A549 (cell line): Measurements from ENCODE around the gene LRIF1. TPM values are rescaled to one million over a fixed set of nuclear protein-coding genes. Genes with fewer than 3 reads are reported as not detected.

Experiments
- ATAC-seq, 2 experiments: fragments of 200-7000 bp in 1 of 2; fragments of >200 bp in 1 of 2; cut with Nextera tagmentation in 1 of 2; cut with Tn5 transposase in 1 of 2; 3 replicates each; pipeline versions ENCODE4 v1.8.0 to v1.9.1; 2018 to 2020; ENCODE audit warnings: mild to moderate bottlenecking in 1 of 2, moderate library complexity in 1 of 2
- CTCF ChIA-PET: fragments of 300-600 bp; sonication (Branson Sonifier 250); formaldehyde crosslinking; extraction: SDS; loops from one replicate; lab custom pipeline; 2021; ENCODE audit warnings: antibody characterized with exemption, inconsistent platforms; lab: Yijun Ruan, JAX
- POLR2A ChIA-PET: fragments of 350-600 bp; formaldehyde crosslinking; extraction: SDS; loops from one replicate; lab custom pipeline; 2021; ENCODE audit warnings: antibody characterized with exemption, inconsistent platforms; lab: Yijun Ruan, JAX
- DNase-seq, 2 experiments: peaks; one replicate each; pipeline versions ENCODE4 v3.0.0 to v3.0.0-alpha.2; 2011 to 2016; ENCODE audit warnings: low read depth in 1 of 2, low spot score in 1 of 2
- FAIRE-seq: peaks from 2 replicates; lab custom pipeline; 2011; peaks lifted over from hg19 to GRCh38; lab: Jason Lieb, UNC
- H3K27ac ChIP-seq, 2 experiments: fragments of >200 bp; sonication (Bioruptor Twin); formaldehyde crosslinking; 3 replicates each; pipeline ENCODE4 v1.5.1; 2016 to 2017
- H3K4me1 ChIP-seq: fragments of >200 bp; sonication (Bioruptor Twin); formaldehyde crosslinking; 3 replicates; pipeline ENCODE4 v1.6.1; 2016
- H3K4me2 ChIP-seq: fragments of >200 bp; sonication (Bioruptor Twin); formaldehyde crosslinking; 3 replicates; pipeline ENCODE4 v1.6.1; 2016
- H3K4me3 ChIP-seq: fragments of >200 bp; sonication (Bioruptor Twin); formaldehyde crosslinking; 3 replicates; pipeline ENCODE4 v1.5.1; 2016
- H3K9me3 ChIP-seq: fragments of >200 bp; sonication (Bioruptor Twin); formaldehyde crosslinking; 3 replicates; pipeline ENCODE4 v1.6.1; 2016
- CBX2 ChIP-seq: fragments of 200-600 bp; sonication (generic); IDR thresholded peaks from 2 replicates; pipeline ENCODE4 v1.6.1; 2016; ENCODE audit warnings: low read depth, mild to moderate bottlenecking, borderline replicate concordance
- CHD2 ChIP-seq: fragments of 150-350 bp; IDR thresholded peaks from 2 replicates; pipeline ENCODE4 v1.6.1; 2014; ENCODE audit warnings: low read length; ENCODE audit not compliant: partially characterized antibody
- FOXS1 ChIP-seq: fragments of 250-450 bp; sonication (Bioruptor Pico); IDR thresholded peaks from 2 replicates; pipeline ENCODE4 v1.5.0; 2020; ENCODE audit warnings: mild to moderate bottlenecking, moderate library complexity
- GATA3 ChIP-seq: IDR thresholded peaks from 2 replicates; pipeline ENCODE4 v1.6.1; 2012; ENCODE audit warnings: borderline replicate concordance
- HDAC2 ChIP-seq: fragments of 200-600 bp; sonication (generic); IDR thresholded peaks from 2 replicates; pipeline ENCODE4 v1.6.1; 2016
- HEYL ChIP-seq: fragments of 250-450 bp; sonication (Bioruptor Pico); IDR thresholded peaks from 2 replicates; pipeline ENCODE4 v1.8.0; 2021; ENCODE audit warnings: mild to moderate bottlenecking, moderate library complexity
- HOXB13 ChIP-seq: fragments of 250-450 bp; sonication (Bioruptor Pico); IDR thresholded peaks from 2 replicates; pipeline ENCODE4 v1.5.0; 2020; ENCODE audit warnings: low read depth, mild to moderate bottlenecking, moderate library complexity
- HOXB5 ChIP-seq: fragments of 250-450 bp; sonication (Bioruptor Pico); IDR thresholded peaks from 2 replicates; pipeline ENCODE4 v1.5.0; 2020; ENCODE audit warnings: mild to moderate bottlenecking, moderate library complexity
- JUN ChIP-seq, 2 experiments: fragments of >200 bp; sonication (Bioruptor Twin); formaldehyde crosslinking; IDR thresholded peaks; 2 replicates in 1 of 2; 3 replicates in 1 of 2; pipeline ENCODE4 v1.6.1; 2016 to 2017
- KDM1A ChIP-seq: fragments of 200-600 bp; sonication (generic); IDR thresholded peaks from 2 replicates; pipeline ENCODE4 v1.6.1; 2016; ENCODE audit warnings: low read depth, mild to moderate bottlenecking
- MAFK ChIP-seq: fragments of 450-650 bp; IDR thresholded peaks from 2 replicates; pipeline ENCODE4 v1.6.1; 2014; ENCODE audit not compliant: partially characterized antibody
- MAZ ChIP-seq: fragments of 150-350 bp; IDR thresholded peaks from 2 replicates; pipeline ENCODE4 v1.6.1; 2014; ENCODE audit warnings: antibody characterized with exemption, low read depth, low read length, borderline replicate concordance
- PHF8 ChIP-seq: fragments of 200-600 bp; sonication (generic); IDR thresholded peaks from 2 replicates; pipeline ENCODE4 v1.6.1; 2016; ENCODE audit warnings: low read depth, mild to moderate bottlenecking, antibody characterized with exemption, moderate library complexity, borderline replicate concordance
- POLR2A ChIP-seq: IDR thresholded peaks from 2 replicates; pipeline ENCODE4 v1.6.1; 2012; ENCODE audit warnings: mild to moderate bottlenecking, low read length
- POLR2AphosphoS2 ChIP-seq: conservative IDR thresholded peaks from 2 replicates; pipeline ENCODE4 v1.6.1; 2012; ENCODE audit warnings: low read length, improper control_type of control experiment, inconsistent platforms
- RNF2 ChIP-seq: fragments of 200-600 bp; sonication (generic); IDR thresholded peaks from 2 replicates; pipeline ENCODE4 v1.6.1; 2016; ENCODE audit warnings: low read depth, mild to moderate bottlenecking, antibody characterized with exemption, moderate library complexity, borderline replicate concordance
- TFCP2L1 ChIP-seq: fragments of 250-450 bp; sonication (Bioruptor Pico); IDR thresholded peaks from 2 replicates; pipeline ENCODE4 v1.5.0; 2021; ENCODE audit warnings: mild to moderate bottlenecking
- ZSCAN20 ChIP-seq: fragments of 250-450 bp; sonication (Bioruptor Pico); IDR thresholded peaks from 2 replicates; pipeline ENCODE4 v1.8.0; 2022; ENCODE audit warnings: mild to moderate bottlenecking, moderate library complexity
- WGBS: methylation state at CpG from one replicate; pipeline ENCODE4 v1.1.6; 2017; ENCODE audit errors: missing lambda C conversion rate; 5-methylcytosine and 5-hydroxymethylcytosine counted together
- polyA plus RNA-seq, 4 experiments: library from polyadenylated mRNA; depleted of rRNA in 3 of 4; stranded (reverse); fragments of >200 nt; fragmentation: RNase III in 1 of 4; extraction: RNeasy Plus Mini Kit Qiagen cat#74134 plus additional on column Dnase treatment in 1 of 4; gene quantifications; 2 replicates in 3 of 4; 3 replicates in 1 of 4; pipeline ENCODE4 v1.2.3, GENCODE V29; 2011 to 2017
- TF ChIP-seq, protein P1 (sequence below): fragments of >200 bp; sonication (Bioruptor Twin); formaldehyde crosslinking; IDR thresholded peaks from 3 replicates; pipeline ENCODE4 v1.6.1; 2016
- TF ChIP-seq, protein P2 (sequence below): IDR thresholded peaks from 2 replicates; pipeline ENCODE4 v1.6.1; 2012; ENCODE audit warnings: low read depth, borderline replicate concordance
- TF ChIP-seq, protein P3 (sequence below): fragments of 250-450 bp; sonication (Bioruptor Pico); IDR thresholded peaks from 2 replicates; pipeline ENCODE4 v1.5.0; 2021; ENCODE audit warnings: mild to moderate bottlenecking, moderate library complexity, borderline replicate concordance
- TF ChIP-seq, protein P4 (sequence below): IDR thresholded peaks from 2 replicates; pipeline ENCODE4 v1.6.1; 2012
- TF ChIP-seq, protein P5 (sequence below): fragments of 200-600 bp; sonication (generic); IDR thresholded peaks from 2 replicates; pipeline ENCODE4 v1.6.1; 2016; ENCODE audit warnings: antibody characterized with exemption, mild to moderate bottlenecking, moderate library complexity
- TF ChIP-seq, protein P6 (sequence below): fragments of 250-450 bp; sonication (Bioruptor Pico); IDR thresholded peaks from 2 replicates; pipeline ENCODE4 v1.5.0; 2020; ENCODE audit warnings: low read depth, mild to moderate bottlenecking, moderate library complexity

Gene LRIF1
- polyA plus RNA-seq, 2 of the 4 experiments (the other 2 are of a cell fraction), result 16.3 to 40.8 TPM

DNA sequence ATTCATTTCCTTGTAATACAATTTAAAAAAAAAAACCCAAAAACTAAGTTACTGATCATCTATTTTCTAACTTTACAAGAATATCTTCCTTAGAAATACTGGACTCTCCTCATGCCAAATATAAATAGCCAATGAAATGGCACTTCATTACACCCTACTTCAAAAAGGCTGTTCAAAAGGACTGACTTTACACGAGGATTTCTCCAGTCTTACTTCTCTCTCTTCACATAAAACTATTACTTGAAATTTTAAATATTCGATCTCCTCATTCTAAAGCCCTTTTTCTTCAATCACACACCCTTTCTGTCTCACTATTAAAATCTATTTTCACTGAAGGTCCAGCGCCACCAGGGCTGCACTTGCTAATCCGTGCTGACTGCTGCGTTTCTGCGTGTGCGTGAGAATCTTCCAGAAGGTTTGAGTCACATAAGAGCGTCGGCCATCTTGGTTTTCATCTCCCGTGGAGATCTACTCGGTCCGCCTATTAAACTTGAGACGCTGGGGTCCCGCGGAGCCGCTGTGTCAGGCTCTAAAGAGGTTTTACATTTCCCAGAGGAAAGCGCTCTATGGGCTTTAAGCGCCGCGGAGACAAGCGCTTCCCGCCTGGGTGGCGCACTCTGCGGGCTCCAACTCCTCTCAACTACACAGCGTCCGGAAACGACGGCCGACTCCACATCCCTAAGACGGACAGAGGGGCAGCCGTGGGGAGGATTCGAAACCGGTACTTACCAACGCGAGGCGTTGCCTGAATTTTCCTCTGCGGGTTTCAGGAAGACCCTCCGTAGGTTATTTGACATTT, 631 bp downstream of the LRIF1 start:
- CTCF ChIA-PET, result no interaction called here
- H3K9me3 ChIP-seq, result peaks cover 21% of the 10 kb centered on the region
- WGBS, result 6% methylated on average over 31 of the region's 38 CpGs
- TF ChIP-seq POLR2A (peak; percentile 31; the same call in 1 of the 2 replicates), ZSCAN20 (CRISPR knock-in tag) (no peak), KDM1A (no peak), HOXB13 (no peak), JUN (IDR thresholded peaks at IDR 0.05) (0 out of 5 replicates have a peak, but pooled peaks of 1 of the 2 experiments have one; percentile 11), RNF2 (no peak), MAFK (peak; percentile 51), CBX2 (no peak), HEYL (no peak), FOXS1 (CRISPR knock-in tag) (no peak)
- TF ChIP-seq, protein P1, sequence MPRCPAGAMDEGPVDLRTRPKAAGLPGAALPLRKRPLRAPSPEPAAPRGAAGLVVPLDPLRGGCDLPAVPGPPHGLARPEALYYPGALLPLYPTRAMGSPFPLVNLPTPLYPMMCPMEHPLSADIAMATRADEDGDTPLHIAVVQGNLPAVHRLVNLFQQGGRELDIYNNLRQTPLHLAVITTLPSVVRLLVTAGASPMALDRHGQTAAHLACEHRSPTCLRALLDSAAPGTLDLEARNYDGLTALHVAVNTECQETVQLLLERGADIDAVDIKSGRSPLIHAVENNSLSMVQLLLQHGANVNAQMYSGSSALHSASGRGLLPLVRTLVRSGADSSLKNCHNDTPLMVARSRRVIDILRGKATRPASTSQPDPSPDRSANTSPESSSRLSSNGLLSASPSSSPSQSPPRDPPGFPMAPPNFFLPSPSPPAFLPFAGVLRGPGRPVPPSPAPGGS, result no peak
- TF ChIP-seq, protein P2, sequence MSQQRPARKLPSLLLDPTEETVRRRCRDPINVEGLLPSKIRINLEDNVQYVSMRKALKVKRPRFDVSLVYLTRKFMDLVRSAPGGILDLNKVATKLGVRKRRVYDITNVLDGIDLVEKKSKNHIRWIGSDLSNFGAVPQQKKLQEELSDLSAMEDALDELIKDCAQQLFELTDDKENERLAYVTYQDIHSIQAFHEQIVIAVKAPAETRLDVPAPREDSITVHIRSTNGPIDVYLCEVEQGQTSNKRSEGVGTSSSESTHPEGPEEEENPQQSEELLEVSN, result peak; percentile 91
- TF ChIP-seq, protein P3, sequence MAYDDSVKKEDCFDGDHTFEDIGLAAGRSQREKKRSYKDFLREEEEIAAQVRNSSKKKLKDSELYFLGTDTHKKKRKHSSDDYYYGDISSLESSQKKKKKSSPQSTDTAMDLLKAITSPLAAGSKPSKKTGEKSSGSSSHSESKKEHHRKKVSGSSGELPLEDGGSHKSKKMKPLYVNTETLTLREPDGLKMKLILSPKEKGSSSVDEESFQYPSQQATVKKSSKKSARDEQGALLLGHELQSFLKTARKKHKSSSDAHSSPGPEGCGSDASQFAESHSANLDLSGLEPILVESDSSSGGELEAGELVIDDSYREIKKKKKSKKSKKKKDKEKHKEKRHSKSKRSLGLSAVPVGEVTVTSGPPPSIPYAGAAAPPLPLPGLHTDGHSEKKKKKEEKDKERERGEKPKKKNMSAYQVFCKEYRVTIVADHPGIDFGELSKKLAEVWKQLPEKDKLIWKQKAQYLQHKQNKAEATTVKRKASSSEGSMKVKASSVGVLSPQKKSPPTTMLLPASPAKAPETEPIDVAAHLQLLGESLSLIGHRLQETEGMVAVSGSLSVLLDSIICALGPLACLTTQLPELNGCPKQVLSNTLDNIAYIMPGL (CRISPR knock-in tag), result 0 out of 2 replicates have a peak, but pooled peaks have one; percentile 46
- TF ChIP-seq, protein P4, sequence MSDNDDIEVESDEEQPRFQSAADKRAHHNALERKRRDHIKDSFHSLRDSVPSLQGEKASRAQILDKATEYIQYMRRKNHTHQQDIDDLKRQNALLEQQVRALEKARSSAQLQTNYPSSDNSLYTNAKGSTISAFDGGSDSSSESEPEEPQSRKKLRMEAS, result peak; percentile 98
- peak overlapping the region; percentile 73 for H3K4me3 ChIP-seq
- FAIRE-seq, result no peak
- peak overlapping the region; percentile 76 for H3K4me2 ChIP-seq
- POLR2A ChIA-PET, result interaction anchor here (1.0 to 1.4 kb wide), 3 partner anchors 15 to 36 kb away, joined by 3 to 11 read pairs (median 9); no protein-coding TSS in a partner anchor
- ATAC-seq, result peak; percentile 75 to 83
- H3K27ac ChIP-seq, result peak overlapping the region; percentile 89 to 98
- H3K4me1 ChIP-seq, result no peaks in the 10 kb centered on the region
- peak; percentile 25 to 86 for DNase-seq

DNA sequence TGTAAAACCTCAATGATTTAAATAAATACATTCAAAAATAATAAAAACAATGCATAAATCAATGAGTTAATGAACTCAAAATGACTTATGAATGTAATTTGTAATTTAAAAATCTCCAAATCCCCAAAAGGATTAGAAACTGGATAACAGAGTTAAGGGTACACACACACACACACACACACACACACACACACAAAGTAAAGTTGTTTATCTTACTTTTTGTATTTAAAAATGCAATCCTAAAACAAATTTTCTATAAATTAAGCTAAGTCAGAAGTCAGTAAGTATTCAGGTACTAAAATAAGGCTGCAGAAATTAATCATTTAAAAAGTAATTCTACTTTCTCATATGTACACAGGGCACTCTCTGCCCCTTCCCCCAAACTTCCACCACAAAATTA, 1.8 kb downstream of the LRIF1 start:
- H3K4me1 ChIP-seq, result no peaks in the 10 kb centered on the region
- no peak for DNase-seq
- no peak overlapping the region for H3K4me3 ChIP-seq
- CTCF ChIA-PET, result no interaction called here
- peaks cover 21% of the 10 kb centered on the region for H3K9me3 ChIP-seq
- FAIRE-seq, result no peak
- H3K27ac ChIP-seq, result no peak overlapping the region
- ATAC-seq, result no peak
- POLR2A ChIA-PET, result no interaction called here
- peak overlapping the region; percentile 76; the same call in 2 of the 3 replicates for H3K4me2 ChIP-seq
- TF ChIP-seq TFCP2L1 (CRISPR knock-in tag), result no peak
- no peak for TF ChIP-seq GATA3

DNA sequence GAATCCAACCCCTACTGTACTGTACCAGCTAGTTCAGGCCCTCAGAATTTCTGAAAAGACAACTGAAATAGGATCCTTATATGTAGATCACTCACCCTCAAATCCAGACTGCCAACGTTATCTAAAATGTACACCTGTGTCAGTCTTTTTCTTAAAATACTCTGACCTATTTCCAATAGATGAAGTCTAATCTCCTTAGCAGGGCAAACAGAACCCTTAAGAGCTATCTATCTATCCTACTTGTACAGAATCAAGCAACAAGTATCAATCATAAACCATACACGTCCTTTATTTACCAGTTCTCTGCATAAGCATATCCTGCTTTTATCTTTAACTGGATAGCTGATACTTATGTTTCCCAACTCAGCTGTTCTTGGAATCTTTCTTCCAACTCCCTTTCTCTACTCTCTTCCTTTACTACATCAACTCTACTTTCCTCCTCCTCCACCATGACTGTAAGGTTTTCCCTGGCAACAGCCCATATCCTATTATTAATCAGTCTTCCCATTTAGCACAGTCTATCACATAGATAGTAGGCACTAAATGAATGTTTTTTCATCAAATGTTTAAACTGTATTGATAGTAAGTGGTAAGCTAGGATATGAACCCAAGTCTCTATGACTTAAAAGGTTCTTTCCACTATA, 2.8 kb downstream of the LRIF1 start:
- Histone ChIP-seq H3K9me3 (peaks cover 20% of the 10 kb centered on the region), H3K4me3 (no peak overlapping the region), H3K4me2 (no peak overlapping the region), H3K27ac (no peak overlapping the region), H3K4me1 (no peaks in the 10 kb centered on the region)
- FAIRE-seq (no peak), ATAC-seq (no peak), DNase-seq (no peak)
- ChIA-PET CTCF (interaction anchor here (0.6 kb wide), 1 partner anchor 31 kb away, joined by 3 read pairs; no protein-coding TSS in a partner anchor), POLR2A (no interaction called here)
- WGBS, result 88% methylated on average over 2 of the region's 2 CpGs
- TF ChIP-seq HOXB5 (CRISPR knock-in tag) (no peak), CHD2 (no peak), HDAC2 (no peak), POLR2AphosphoS2 (no peak), PHF8 (no peak), MAZ (no peak)
- TF ChIP-seq, protein P5, sequence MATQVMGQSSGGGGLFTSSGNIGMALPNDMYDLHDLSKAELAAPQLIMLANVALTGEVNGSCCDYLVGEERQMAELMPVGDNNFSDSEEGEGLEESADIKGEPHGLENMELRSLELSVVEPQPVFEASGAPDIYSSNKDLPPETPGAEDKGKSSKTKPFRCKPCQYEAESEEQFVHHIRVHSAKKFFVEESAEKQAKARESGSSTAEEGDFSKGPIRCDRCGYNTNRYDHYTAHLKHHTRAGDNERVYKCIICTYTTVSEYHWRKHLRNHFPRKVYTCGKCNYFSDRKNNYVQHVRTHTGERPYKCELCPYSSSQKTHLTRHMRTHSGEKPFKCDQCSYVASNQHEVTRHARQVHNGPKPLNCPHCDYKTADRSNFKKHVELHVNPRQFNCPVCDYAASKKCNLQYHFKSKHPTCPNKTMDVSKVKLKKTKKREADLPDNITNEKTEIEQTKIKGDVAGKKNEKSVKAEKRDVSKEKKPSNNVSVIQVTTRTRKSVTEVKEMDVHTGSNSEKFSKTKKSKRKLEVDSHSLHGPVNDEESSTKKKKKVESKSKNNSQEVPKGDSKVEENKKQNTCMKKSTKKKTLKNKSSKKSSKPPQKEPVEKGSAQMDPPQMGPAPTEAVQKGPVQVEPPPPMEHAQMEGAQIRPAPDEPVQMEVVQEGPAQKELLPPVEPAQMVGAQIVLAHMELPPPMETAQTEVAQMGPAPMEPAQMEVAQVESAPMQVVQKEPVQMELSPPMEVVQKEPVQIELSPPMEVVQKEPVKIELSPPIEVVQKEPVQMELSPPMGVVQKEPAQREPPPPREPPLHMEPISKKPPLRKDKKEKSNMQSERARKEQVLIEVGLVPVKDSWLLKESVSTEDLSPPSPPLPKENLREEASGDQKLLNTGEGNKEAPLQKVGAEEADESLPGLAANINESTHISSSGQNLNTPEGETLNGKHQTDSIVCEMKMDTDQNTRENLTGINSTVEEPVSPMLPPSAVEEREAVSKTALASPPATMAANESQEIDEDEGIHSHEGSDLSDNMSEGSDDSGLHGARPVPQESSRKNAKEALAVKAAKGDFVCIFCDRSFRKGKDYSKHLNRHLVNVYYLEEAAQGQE, result no peak
- TF ChIP-seq, protein P6, sequence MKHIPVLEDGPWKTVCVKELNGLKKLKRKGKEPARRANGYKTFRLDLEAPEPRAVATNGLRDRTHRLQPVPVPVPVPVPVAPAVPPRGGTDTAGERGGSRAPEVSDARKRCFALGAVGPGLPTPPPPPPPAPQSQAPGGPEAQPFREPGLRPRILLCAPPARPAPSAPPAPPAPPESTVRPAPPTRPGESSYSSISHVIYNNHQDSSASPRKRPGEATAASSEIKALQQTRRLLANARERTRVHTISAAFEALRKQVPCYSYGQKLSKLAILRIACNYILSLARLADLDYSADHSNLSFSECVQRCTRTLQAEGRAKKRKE (CRISPR knock-in tag), result no peak
- TF ChIP-seq, protein P4, result no peak
